Neuronal stem cell (in vitro differentiated cells): ENCODE results near the gene ADGRG2.
"Not testable (repeated sequence)": the region's sequence is repeated elsewhere in the genome, so short reads cannot be mapped to it uniquely, and the experiment has no call there.

ENCODE experiments used
- DNase-seq: peaks from one replicate; pipeline ENCODE4 v3.0.0-alpha.2; 2013; ENCODE audit warnings: low spot score
- H2AFZ ChIP-seq: one replicate; pipeline ENCODE4 v1.6.1; 2013; ENCODE audit warnings: mild to moderate bottlenecking, low read length, inconsistent platforms
- H2AK5ac ChIP-seq: 2 replicates; pipeline ENCODE4 v1.6.1; 2013; ENCODE audit warnings: low read depth, mild to moderate bottlenecking, inconsistent platforms, low read length, moderate library complexity, mixed read lengths
- H2BK120ac ChIP-seq: 2 replicates; pipeline ENCODE4 v1.6.1; 2013; ENCODE audit warnings: low read depth, mild to moderate bottlenecking, inconsistent platforms, low read length, moderate library complexity, mixed read lengths
- H2BK12ac ChIP-seq: one replicate; pipeline ENCODE4 v1.6.1; 2013; ENCODE audit warnings: low read length, inconsistent platforms
- H2BK15ac ChIP-seq: 2 replicates; pipeline ENCODE4 v1.6.1; 2013; ENCODE audit warnings: mild to moderate bottlenecking, low read length, inconsistent platforms, mixed read lengths
- H2BK5ac ChIP-seq: one replicate; pipeline ENCODE4 v1.6.1; 2013; ENCODE audit warnings: inconsistent platforms, mild to moderate bottlenecking, low read length, moderate library complexity
- H3K14ac ChIP-seq: one replicate; pipeline ENCODE4 v1.6.1; 2013; ENCODE audit warnings: low read length, inconsistent platforms
- H3K18ac ChIP-seq: 2 replicates; pipeline ENCODE4 v1.6.1; 2013; ENCODE audit warnings: low read length, inconsistent platforms
- H3K23ac ChIP-seq: 2 replicates; pipeline ENCODE4 v1.6.1; 2013; ENCODE audit warnings: low read depth, mild to moderate bottlenecking, mixed read lengths, low read length, inconsistent platforms; ENCODE audit not compliant: poor library complexity
- H3K27ac ChIP-seq: replicated peaks from 3 replicates; pipeline ENCODE4 v1.5.1; 2013; ENCODE audit warnings: low read length, inconsistent platforms
- H3K27me3 ChIP-seq, 3 experiments: 2 replicates each; pipeline ENCODE4 v1.6.1; 2013; ENCODE audit warnings: low read length in 3 of 3, mild to moderate bottlenecking in 2 of 3, inconsistent platforms in 1 of 3, low read depth in 1 of 3, mixed read lengths in 1 of 3, moderate library complexity in 1 of 3; ENCODE audit not compliant: control insufficient read depth in 3 of 3, insufficient read depth in 3 of 3
- H3K36me3 ChIP-seq, 2 donors: replicated peaks in 1 of 2; 2 replicates each; pipeline ENCODE4 v1.6.1; 2013; ENCODE audit warnings: low read length in 2 of 2; ENCODE audit not compliant: control insufficient read depth in 2 of 2, insufficient read depth in 2 of 2
- H3K4ac ChIP-seq: 2 replicates; pipeline ENCODE4 v1.6.1; 2013; ENCODE audit warnings: inconsistent platforms, mild to moderate bottlenecking, low read length, moderate library complexity
- H3K4me1 ChIP-seq, 2 donors: 1 replicate in 1 of 2; 2 replicates in 1 of 2; pipeline ENCODE4 v1.6.1; 2013; ENCODE audit warnings: low read length in 2 of 2, low read depth in 1 of 2; ENCODE audit not compliant: control insufficient read depth in 2 of 2, insufficient read depth in 1 of 2
- H3K4me2 ChIP-seq: one replicate; pipeline ENCODE4 v1.6.1; 2013; ENCODE audit warnings: mild to moderate bottlenecking, low read length, inconsistent platforms; ENCODE audit not compliant: insufficient read depth, poor library complexity, severe bottlenecking
- H3K4me3 ChIP-seq, 2 donors: 2 replicates each; pipeline ENCODE4 v1.5.1; 2013; ENCODE audit warnings: low read length in 2 of 2, mild to moderate bottlenecking in 2 of 2, inconsistent platforms in 1 of 2, moderate library complexity in 1 of 2
- H3K79me1 ChIP-seq: one replicate; pipeline ENCODE4 v1.6.1; 2013; ENCODE audit warnings: low read depth, mild to moderate bottlenecking, inconsistent platforms, low read length, moderate library complexity
- H3K9ac ChIP-seq: one replicate; pipeline ENCODE4 v1.6.1; 2013; ENCODE audit warnings: mild to moderate bottlenecking, low read depth, low read length, inconsistent platforms; ENCODE audit not compliant: poor library complexity
- H3K9me3 ChIP-seq, 2 donors: replicated peaks in 1 of 2; 2 replicates each; pipeline versions ENCODE3 to v1.6.1; 2013; ENCODE audit warnings: low read length in 2 of 2, mild to moderate bottlenecking in 2 of 2, inconsistent platforms in 1 of 2, low read depth in 1 of 2, mixed read lengths in 1 of 2, moderate library complexity in 1 of 2; ENCODE audit not compliant: control insufficient read depth in 2 of 2, insufficient read depth in 1 of 2
- H4K8ac ChIP-seq: one replicate; pipeline ENCODE4 v1.6.1; 2013; ENCODE audit warnings: low read depth, mild to moderate bottlenecking, inconsistent platforms, low read length, moderate library complexity
- H4K91ac ChIP-seq: one replicate; pipeline ENCODE4 v1.6.1; 2013; ENCODE audit warnings: low read length, low read depth, mild to moderate bottlenecking, inconsistent platforms; ENCODE audit not compliant: poor library complexity
- WGBS, 2 donors: extraction: QIAGEN DNeasy Blood & Tissue Kit; methylation state at CpG; one replicate each; pipeline ENCODE4 v1.1.7; 2013; ENCODE audit warnings: missing lambda C conversion rate in 2 of 2, mixed read lengths in 1 of 2; ENCODE audit not compliant: insufficient read length in 2 of 2, insufficient replicate concordance in 1 of 2; ENCODE audit errors: extremely low coverage in 2 of 2; 5-methylcytosine and 5-hydroxymethylcytosine counted together

Gene ADGRG2

DNA sequence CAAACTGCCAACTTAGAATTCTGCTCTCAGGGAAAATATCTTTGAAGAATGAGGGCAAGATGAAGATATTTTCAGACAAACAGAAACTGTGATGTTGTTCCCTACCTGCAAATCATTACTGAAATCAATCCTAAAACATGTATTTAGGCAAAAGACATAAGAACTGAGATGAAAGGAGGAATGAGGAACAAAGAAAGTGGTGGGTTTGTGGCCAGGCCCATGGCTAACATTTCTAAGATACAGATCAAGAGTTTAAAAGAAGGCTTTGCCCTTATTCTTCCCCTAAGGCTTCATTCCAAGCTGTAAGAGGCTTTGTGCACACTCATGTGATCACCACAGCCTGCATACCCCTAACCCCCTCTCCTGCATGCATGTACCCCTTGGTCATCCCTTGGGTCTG, 46.5 kb downstream of the ADGRG2 start:
- Histone ChIP-seq H4K91ac (no peak overlapping the region), H3K27ac (no peak overlapping the region), H2BK120ac (no peak overlapping the region)

DNA sequence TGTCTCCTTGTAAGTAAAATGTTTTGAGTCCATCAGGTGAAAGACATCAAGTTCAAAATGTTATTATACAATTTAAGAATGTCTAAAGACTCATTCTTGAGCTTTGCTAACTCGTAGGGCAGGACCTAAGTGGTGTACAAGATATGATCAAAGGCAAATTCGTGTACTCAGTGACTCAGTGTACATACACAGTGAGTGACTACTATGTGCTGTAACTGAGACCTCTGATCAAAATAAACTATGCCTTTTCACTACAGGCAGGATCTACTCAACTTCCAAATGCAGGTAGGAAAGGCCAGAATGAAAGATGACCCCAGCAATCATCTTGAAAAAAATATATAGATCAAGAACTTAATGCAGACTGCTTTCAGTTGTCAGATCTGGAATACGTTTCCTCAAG, 49.9 kb downstream of the ADGRG2 start:
- no CpG with 5 or more reads among the region's 3 CpGs for WGBS, 2 donors

More for the DNA sequence above, 46.5 kb downstream of the ADGRG2 start:
- Histone ChIP-seq H2BK15ac (no peak overlapping the region), H3K4me3 (no peak overlapping the region), H3K14ac (no peak overlapping the region), H3K27me3 (no peaks in the 10 kb centered on the region), H3K4me1 (no peaks in the 10 kb centered on the region), H3K36me3 (no peaks in the 10 kb centered on the region), H2AFZ (no peak overlapping the region), H3K23ac (no peak overlapping the region), H3K4me2 (no peak overlapping the region), H2BK12ac (no peak overlapping the region), H2BK5ac (no peak overlapping the region), H3K4ac (no peak overlapping the region), H2AK5ac (no peak overlapping the region), H3K18ac (no peak overlapping the region), H3K9me3 (no peaks in the 10 kb centered on the region), H4K8ac (no peak overlapping the region), H3K9ac (no peak overlapping the region), H3K79me1 (no peaks in the 10 kb centered on the region)
- DNase-seq, result no peak

DNA sequence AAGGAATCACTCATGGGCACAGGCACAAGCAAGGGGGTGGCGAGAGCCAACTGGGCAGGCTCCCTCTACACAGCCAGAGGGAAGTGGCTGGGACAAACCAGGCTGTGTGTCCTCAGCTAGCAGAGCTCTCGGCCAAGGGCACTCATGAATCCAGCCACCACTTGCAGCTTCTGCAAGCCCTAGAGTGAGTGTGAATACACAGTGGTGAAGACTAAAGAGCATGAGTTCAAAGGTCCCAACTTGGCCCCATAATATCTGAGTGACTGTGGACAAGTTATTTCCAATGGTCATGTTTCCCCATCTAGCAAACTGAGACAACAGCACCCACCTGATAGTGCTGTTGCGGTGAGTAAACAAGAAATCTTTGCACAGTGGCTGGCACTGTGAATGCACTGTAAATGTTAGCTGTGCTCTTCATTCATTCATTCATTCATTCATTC, 51.7 kb downstream of the ADGRG2 start:
- H3K4ac ChIP-seq, result no peak overlapping the region
- H4K8ac ChIP-seq, result no peak overlapping the region
- no peak overlapping the region for H3K4me2 ChIP-seq
- no peak overlapping the region for H3K27ac ChIP-seq
- H3K9ac ChIP-seq, result no peak overlapping the region
- no CpG with 5 or more reads among the region's 3 CpGs for WGBS, 2 donors
- no peak overlapping the region for H4K91ac ChIP-seq
- no peak overlapping the region for H3K14ac ChIP-seq
- no peak overlapping the region for H3K4me3 ChIP-seq
- no peaks in the 10 kb centered on the region for H3K79me1 ChIP-seq
- H3K36me3 ChIP-seq, result no peaks in the 10 kb centered on the region
- no peak overlapping the region for H2AK5ac ChIP-seq
- H3K18ac ChIP-seq, result no peak overlapping the region
- H2BK5ac ChIP-seq, result no peak overlapping the region
- no peaks in the 10 kb centered on the region for H3K9me3 ChIP-seq
- H3K4me1 ChIP-seq, result no peaks in the 10 kb centered on the region
- no peak overlapping the region for H2BK120ac ChIP-seq
- H2BK15ac ChIP-seq, result no peak overlapping the region
- H3K23ac ChIP-seq, result no peak overlapping the region
- no peak overlapping the region for H2AFZ ChIP-seq
- no peaks in the 10 kb centered on the region for H3K27me3 ChIP-seq
- H2BK12ac ChIP-seq, result no peak overlapping the region
- DNase-seq, result no peak

More for the DNA sequence above, 49.9 kb downstream of the ADGRG2 start:
- Histone ChIP-seq H3K4me3 (no peak overlapping the region), H3K27ac (no peak overlapping the region), H2AFZ (no peak overlapping the region), H3K4ac (no peak overlapping the region), H4K8ac (no peak overlapping the region), H3K27me3 (no peaks in the 10 kb centered on the region), H2BK5ac (no peak overlapping the region), H3K18ac (no peak overlapping the region), H3K23ac (no peak overlapping the region), H3K14ac (no peak overlapping the region), H4K91ac (no peak overlapping the region), H3K4me2 (no peak overlapping the region), H3K4me1 (no peaks in the 10 kb centered on the region), H2BK15ac (no peak overlapping the region), H3K9me3 (no peaks in the 10 kb centered on the region), H3K36me3 (no peaks in the 10 kb centered on the region), H2BK12ac (no peak overlapping the region), H3K79me1 (no peaks in the 10 kb centered on the region), H2BK120ac (no peak overlapping the region), H3K9ac (no peak overlapping the region), H2AK5ac (no peak overlapping the region)
- no peak for DNase-seq

DNA sequence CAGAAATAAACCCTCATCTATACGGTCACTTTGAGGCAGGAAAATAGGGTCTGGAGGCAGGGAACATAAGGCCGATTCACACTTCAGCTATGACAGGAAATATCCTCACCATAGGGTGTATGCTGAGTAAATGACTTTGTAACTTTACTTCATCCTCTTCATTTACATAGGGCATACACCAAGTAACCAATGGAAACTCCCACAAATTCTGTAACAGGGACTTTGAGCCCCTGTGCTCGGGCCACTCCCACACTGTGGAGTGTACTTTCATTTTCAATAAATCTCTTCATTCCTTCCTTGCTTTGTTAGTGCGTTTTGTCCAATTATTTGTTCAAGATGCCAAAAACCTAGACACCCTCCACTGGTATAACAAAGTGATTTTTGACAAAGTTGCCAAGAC, 55.3 kb downstream of the ADGRG2 start:
- not testable (repeated sequence) for H3K4me1 ChIP-seq, H3K36me3 ChIP-seq, H3K18ac ChIP-seq, H4K91ac ChIP-seq, H2BK120ac ChIP-seq, H3K4ac ChIP-seq, H3K79me1 ChIP-seq, H4K8ac ChIP-seq, H2BK15ac ChIP-seq, H3K9ac ChIP-seq, H3K9me3 ChIP-seq, H2AK5ac ChIP-seq, H3K23ac ChIP-seq, H3K27ac ChIP-seq, H3K4me3 ChIP-seq, H3K14ac ChIP-seq, H3K4me2 ChIP-seq, H2BK12ac ChIP-seq, H2AFZ ChIP-seq, H2BK5ac ChIP-seq, DNase-seq, H3K27me3 ChIP-seq
- no CpG with 5 or more reads among the region's 4 CpGs for WGBS, 2 donors
